ENCODE measurements around the gene PPP1CA.

DNA sequence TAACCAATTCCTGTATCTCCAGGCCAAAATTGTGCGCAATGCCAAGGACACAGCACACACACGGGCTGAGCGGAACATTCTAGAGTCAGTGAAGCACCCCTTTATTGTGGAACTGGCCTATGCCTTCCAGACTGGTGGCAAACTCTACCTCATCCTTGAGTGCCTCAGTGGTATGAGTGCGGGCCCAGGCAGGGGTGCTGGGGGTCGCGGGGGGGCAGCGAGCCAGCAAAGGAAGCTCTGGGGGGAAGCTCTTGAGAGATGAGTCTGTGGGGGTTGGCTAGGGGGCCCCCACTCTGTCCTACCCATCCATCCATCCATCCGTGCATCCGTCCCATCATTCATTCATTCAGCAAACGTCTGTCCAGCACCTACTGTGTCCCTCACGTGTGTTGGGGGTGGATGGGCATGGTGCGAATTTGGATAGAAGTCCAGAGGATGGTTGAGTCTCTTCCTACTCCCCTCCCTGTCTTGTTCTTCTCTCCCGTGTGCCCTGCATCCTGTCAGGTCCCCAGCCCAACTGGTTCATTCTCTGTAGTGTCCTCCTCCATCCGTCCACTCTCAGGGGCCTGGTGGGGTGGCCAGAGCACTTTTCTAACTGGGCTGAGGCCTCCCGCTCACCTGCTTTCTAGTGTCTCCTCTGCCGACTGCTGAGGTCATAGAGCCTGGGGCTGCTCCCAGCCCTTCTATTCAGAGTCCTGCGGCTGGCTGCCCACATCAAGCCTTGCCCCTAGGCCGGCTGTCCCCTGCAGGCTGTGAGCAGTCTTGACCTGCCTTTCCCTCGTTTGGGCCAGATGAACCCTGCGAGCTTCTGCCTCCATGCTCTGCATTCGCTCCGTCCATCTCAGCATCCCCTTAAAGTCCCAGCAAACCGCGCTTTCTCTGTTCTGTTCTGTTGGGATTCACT is 29.9 kb upstream of the PPP1CA start:
- no peak for TF ChIP-seq POLR2AphosphoS5 (IDR thresholded peaks at IDR 0.05)
- TF ChIP-seq POLR2A (IDR thresholded peaks at IDR 0.05): no peak
- TF ChIP-seq, protein P1, sequence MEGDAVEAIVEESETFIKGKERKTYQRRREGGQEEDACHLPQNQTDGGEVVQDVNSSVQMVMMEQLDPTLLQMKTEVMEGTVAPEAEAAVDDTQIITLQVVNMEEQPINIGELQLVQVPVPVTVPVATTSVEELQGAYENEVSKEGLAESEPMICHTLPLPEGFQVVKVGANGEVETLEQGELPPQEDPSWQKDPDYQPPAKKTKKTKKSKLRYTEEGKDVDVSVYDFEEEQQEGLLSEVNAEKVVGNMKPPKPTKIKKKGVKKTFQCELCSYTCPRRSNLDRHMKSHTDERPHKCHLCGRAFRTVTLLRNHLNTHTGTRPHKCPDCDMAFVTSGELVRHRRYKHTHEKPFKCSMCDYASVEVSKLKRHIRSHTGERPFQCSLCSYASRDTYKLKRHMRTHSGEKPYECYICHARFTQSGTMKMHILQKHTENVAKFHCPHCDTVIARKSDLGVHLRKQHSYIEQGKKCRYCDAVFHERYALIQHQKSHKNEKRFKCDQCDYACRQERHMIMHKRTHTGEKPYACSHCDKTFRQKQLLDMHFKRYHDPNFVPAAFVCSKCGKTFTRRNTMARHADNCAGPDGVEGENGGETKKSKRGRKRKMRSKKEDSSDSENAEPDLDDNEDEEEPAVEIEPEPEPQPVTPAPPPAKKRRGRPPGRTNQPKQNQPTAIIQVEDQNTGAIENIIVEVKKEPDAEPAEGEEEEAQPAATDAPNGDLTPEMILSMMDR (IDR thresholded peaks at IDR 0.05): no peak
- TF ChIP-seq EP300 (IDR thresholded peaks at IDR 0.05): no peak
